ENCODE data around the gene USP3. TPM values are rescaled to one million over a fixed set of nuclear protein-coding genes. Genes with fewer than 3 reads are reported as not detected.

Gene USP3
- total and polyA plus RNA-seq, 2 of the 4 experiments (the other 2 are of a cell fraction) = 17.3 to 52.3 TPM

- no peak overlapping the region for H3K4me2 ChIP-seq (ENCODE audit: low read depth, low read length)
- H4K91ac ChIP-seq (ENCODE audit: insufficient read depth, low read depth, low read length) = no peak overlapping the region
- CTCF ChIA-PET = no interaction called here
- DNase-seq = no peak
- H2BK5ac ChIP-seq (ENCODE audit: low read depth, low read length, poor library complexity, severe bottlenecking) = no peak overlapping the region
- in situ Hi-C loops (cut with MboI; ENCODE audit: low sequenced_read_pairs) (no loop called here), dilution Hi-C loops (cut with HindIII; ENCODE audit: low sequenced_read_pairs, unreplicated experiment) (no loop called here), intact Hi-C loops (cut with micrococcal nuclease) (no loop called here)
- no peak overlapping the region for H3K18ac ChIP-seq (ENCODE audit: low read depth, low read length)
- no peak overlapping the region for H3K23ac ChIP-seq (ENCODE audit: low read depth, low read length)
- POLR2A ChIA-PET (ENCODE audit: unreplicated experiment) = no interaction called here
- H3K9me1 ChIP-seq (ENCODE audit: insufficient read depth, low read length) = peaks cover 16% of the 10 kb centered on the region
- peaks cover 6% of the 10 kb centered on the region; the same call in 1 of the 2 replicates for H4K20me1 ChIP-seq (ENCODE audit: insufficient read depth, low read length)
- H3K9ac ChIP-seq (ENCODE audit: low read depth, low read length) = no peak overlapping the region
- H2BK120ac ChIP-seq (ENCODE audit: low read depth, low read length) = no peak overlapping the region
- peaks cover 2% of the 10 kb centered on the region; the same call in 1 of the 2 replicates for H3K4me1 ChIP-seq (ENCODE audit: control insufficient read depth, insufficient read depth, low read length)
- no peak overlapping the region for H2AFZ ChIP-seq (replicated peaks; ENCODE audit: low read length, poor library complexity)
- H4K8ac ChIP-seq (ENCODE audit: low read depth in 2 of 2, low read length in 2 of 2) = no peak overlapping the region
- no peak for ATAC-seq (ENCODE audit: low read depth)
- no peaks in the 10 kb centered on the region for H3K27me3 ChIP-seq (ENCODE audit: control insufficient read depth, insufficient read depth, low read length)
- WGBS, 2 experiments (ENCODE audit: extremely low coverage in 2 of 2, insufficient read length in 1 of 2) = no CpG with 5 or more reads among the region's 3 CpGs
- H2AK9ac ChIP-seq (replicated peaks; ENCODE audit: low read depth, low read length, poor library complexity) = no peak overlapping the region
- H3K9me3 ChIP-seq (ENCODE audit: control insufficient read depth, insufficient read depth, low read length) = no peaks in the 10 kb centered on the region
- no peak overlapping the region for H3K14ac ChIP-seq (replicated peaks; ENCODE audit: low read depth, low read length)
- peaks cover 9 to 15% of the 10 kb centered on the region in 2 experiments; a peak in 3 of 4 replicates for H3K79me1 ChIP-seq (ENCODE audit: low read depth in 1 of 2, low read length in 2 of 2)
- no peak overlapping the region for H2AK5ac ChIP-seq (ENCODE audit: low read depth, low read length)
- no peak overlapping the region for H3K4me3 ChIP-seq (ENCODE audit: insufficient read depth, low read depth, low read length)
- H3K27ac ChIP-seq (ENCODE audit: insufficient read depth, low read length) = no peak overlapping the region
- H3K36me3 ChIP-seq (ENCODE audit: control insufficient read depth, insufficient read depth, low read length) = peaks cover 27% of the 10 kb centered on the region
- no peak overlapping the region for H4K5ac ChIP-seq (ENCODE audit: low read depth, low read length)
- no peak overlapping the region for H2BK20ac ChIP-seq (ENCODE audit: low read depth, low read length)
- TF ChIP-seq MXI1 (IDR thresholded peaks at IDR 0.05; ENCODE audit: borderline replicate concordance, low read depth, low read length) (no peak), CTCF (conservative IDR thresholded peaks at IDR 0.05; ENCODE audit: low read depth, low read length) (no peak)
- no peak overlapping the region for H3K56ac ChIP-seq (ENCODE audit: extremely low read depth, insufficient read depth, low read length)
- no peak overlapping the region for H2BK15ac ChIP-seq (ENCODE audit: low read depth, low read length)
- no peak overlapping the region for H3K4ac ChIP-seq (ENCODE audit: low read depth, low read length)
- BruUV-seq (replicated peaks) = no TSS peak
Measured at GRCh38 chr15:63564093-63564492, 59.7 kb downstream of the USP3 start.
